Ramos (cell line): ENCODE data around the gene GOLGA8B.
"Not testable (repeated sequence)": the region's sequence is repeated elsewhere in the genome, so short reads cannot be mapped to it uniquely, and the experiment has no call there.

Source experiments
- in situ Hi-C: fragments of 300-500 bp; cut with MboI; formaldehyde crosslinking; loops from one replicate; pipeline ENCODE4 v1.14.3; 2022; ENCODE audit warnings: low sequenced_read_pairs; ENCODE audit not compliant: unreplicated experiment

Gene GOLGA8B

DNA sequence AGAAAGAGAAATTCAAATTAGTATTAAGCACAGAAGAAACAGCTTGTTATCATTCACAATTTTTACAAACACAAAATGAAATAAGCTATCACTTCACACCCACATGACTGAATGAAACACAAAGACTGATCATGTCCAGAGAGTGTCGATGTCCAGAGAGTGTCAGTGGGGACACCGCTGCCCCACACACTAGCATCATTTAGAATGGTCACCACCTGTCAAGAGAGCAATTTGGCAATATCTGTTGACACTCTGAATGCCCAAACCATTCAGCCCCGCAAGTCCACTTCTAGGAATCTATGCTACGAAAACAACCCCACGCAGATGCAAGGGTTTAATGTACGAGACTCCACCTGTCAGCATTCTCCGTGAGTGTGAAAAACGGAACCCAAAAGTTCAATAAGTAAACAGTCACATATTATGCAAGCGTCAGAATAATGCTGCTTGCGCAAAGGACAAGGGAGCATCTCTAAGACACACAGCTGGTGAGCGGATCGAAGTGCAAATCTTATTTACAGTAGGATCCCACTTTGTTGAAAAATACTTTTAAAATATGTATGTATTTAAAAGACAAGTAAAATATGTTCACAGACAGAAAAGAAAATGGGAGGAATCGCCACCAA, 11.3 kb downstream of the GOLGA8B start:
- in situ Hi-C loops, result not testable (repeated sequence)

DNA sequence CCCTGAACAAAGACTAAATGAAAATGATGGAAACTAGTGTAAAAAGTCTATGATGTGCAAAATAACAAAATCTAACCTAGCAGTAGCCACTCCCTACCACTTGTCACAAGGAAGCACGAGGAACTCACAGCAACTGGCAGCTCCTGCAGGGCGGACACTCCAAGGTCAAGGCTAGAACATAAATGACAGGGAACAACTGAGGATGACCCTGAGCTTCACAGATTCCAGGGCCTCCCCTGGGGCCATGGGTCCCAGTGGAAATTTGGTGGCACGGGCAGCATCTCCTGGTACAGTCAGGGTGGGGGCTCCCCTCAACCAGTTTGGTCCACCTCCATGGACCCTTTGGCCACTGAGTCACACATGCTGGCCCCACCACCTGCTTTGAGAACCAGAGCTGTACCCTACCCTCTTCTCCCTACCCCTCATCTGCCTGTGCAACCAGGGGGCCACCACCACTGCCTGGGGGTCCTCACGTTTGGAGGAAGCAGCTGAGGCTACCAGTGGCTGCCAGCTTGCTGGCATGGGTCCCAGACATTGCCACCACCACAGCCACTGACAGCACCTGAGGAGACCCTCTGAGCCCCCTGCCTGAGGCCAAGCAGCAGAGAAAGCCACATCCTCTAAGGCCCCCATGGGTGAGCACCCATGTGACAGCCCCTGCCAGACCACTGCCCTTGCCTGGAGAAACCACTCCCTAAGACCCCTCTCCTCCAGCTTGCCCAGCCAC, 13.6 kb downstream of the GOLGA8B start:
- in situ Hi-C loops, result not testable (repeated sequence)

DNA sequence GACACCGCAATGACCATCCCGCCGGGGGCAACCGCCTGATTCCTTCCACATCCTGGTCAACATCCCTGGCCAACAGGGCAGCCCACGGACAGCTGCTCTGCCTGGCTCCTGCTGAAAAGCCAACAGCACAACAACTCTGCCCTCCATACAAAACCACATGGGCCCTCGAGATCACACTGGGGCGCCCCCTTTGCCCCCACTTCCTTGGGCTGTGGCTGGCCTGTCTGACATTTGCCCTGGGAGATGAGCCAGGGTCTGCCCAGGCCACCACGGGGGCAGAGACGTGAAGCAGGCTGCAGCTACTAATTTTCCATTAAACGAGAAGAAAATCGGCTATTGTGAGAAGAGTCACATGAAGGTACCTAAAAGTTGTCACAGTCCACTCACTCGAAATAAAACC, 16.3 kb downstream of the GOLGA8B start:
- in situ Hi-C loops, result not testable (repeated sequence)

DNA sequence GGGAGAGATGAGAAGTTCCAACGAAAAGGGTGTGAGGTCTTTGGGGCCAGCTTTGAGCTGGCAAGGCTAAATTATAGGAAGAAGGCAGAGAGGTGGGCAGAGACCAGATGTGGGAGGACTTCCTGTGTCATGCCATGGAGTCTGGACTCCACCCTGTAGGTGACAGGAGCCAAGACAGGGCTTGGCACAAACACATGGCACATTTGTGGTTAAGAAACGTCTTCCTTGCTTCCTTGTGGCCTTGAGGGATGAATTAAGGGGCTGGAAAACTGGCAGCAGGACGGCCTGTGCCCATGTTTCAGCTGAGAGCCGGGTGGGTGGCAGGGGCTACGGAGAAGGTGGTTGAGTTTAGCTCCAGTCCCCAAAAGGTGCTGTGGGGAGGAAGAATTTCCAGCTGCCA, 18.7 kb downstream of the GOLGA8B start:
- in situ Hi-C loops, result not testable (repeated sequence)

DNA sequence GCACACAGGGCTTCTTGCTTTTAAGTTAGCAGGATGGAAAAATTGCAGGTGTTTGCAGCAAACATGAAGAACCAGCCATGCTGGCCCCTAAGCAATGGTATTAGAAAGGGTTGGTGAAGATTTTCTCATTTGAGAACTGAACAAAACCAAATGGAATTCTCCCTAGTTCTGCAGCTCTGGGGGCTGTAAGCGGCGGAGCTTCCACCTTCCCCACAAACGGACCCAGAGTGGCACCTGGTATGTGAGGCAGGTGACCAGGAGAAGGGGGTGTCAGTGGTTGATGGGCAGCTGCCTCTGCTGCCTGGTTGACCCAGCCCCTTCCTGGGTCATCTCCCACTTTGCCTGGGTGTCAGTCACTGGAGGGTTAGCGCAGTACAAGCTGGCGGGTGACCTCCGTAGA, 22.6 kb downstream of the GOLGA8B start:
- in situ Hi-C loops, result not testable (repeated sequence)

DNA sequence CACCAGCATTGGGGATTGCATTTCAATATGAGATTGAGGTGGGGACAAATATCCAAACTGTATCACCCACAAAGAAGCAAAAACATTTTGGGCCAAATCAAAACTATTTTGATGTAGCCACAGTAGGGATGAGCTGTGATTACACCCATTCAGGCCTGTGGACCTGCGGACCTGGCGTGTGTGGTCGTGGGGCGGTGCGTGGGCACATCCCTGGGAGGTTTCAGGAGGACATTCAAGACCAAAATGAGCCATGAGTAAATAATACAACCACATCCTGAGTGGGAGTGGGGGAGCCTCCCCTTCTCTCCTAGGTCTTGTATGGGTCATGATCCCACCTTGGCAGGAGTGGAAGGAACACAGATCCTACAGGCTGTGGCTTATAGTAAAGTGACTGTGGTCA, 23.7 kb downstream of the GOLGA8B start:
- in situ Hi-C loops, result not testable (repeated sequence)

DNA sequence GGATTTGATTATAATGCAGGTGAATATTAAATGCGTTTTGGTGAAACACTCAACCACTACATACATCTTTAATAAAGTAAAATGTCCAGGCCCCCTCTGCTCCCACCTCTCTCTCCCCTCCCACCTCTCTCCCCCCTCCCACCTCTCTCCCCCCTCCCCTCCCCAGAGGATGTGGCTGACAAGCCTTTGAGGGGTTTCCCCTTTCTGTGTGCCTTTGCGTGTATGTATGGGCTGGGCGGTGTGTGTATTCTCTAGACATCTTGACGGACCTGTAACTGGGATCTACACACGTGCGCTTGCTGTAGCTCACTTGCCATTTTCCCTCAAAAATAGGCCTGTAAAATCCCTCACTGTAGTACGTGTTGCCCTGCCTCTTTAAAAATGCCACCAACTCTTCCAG, 28.3 kb downstream of the GOLGA8B start:
- in situ Hi-C loops, result not testable (repeated sequence)

DNA sequence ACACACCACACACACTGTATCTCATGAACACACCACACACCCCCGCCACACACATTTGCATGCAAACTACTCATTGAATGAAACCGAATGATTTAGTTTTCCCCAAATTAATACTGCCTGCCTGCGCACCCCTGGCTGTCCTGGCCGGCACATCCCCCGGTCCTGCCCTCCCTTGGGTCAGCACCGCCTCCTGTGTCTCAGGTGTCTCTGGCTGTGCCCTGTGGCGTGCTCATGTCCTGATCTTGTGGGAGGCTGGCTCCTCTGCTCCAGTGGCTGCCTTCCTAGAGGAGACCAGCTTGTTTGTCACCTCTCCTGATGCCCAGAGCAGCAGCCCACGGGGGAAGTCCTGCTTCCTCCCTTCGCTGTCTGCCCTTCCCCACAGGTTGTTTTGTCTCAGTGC, 28.7 kb downstream of the GOLGA8B start:
- in situ Hi-C loops, result not testable (repeated sequence)

DNA sequence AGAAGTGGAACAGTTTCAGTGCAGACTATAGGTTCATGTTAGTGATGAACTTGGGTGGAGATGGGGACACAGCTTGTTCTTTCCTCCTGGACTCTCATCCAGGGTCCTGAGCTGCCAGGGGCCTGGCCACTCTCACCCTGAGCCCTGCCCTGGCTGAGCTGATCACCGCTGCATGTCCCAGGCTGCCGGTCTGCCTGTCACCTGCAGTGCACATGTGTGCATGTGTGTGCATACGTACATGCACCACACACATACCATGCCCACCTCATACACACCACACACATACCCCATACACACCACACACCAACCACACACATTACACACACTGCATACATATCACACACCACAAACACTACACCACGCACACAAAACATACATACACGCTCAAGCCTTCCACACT, 29.3 kb downstream of the GOLGA8B start:
- in situ Hi-C loops, result not testable (repeated sequence)

DNA sequence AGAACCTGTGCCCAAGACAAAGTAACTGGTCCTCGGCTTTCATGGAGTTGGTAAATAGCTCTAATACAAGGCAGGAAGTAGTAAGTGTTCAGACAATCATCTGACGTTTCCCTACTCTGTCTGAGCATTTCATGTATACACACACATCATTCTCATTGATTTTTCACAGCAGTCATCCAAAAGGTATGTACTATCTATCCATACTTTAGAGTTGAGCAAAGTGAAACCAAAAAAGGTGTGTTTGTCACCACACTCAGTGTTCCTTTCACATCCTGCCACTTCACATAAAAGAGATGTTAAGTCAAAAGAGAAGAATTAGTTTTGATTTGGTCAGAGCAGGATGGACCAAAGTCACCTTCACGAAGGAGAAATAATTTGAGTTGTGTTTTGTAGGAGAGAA, 33.3 kb downstream of the GOLGA8B start:
- in situ Hi-C loops, result not testable (repeated sequence)

DNA sequence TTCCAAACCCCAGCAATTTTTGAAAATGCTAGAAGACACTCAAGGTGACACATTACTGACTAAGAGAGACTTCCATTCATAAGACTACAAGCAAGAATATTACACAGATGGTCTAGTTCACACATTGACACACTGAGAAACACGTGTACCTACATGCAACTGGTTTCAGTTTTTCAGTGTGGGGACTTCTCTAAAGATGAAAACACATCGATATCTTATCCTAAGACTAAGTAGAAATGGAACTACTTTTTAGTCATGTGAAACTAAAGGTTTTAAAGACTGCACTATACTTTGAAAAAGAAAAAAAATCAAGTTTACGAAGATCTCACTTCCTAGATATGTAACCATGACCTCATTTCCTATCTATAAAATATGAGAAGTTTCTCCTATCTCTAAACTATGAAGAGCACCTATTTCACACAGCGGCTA, 34.1 kb downstream of the GOLGA8B start:
- in situ Hi-C loops, result not testable (repeated sequence)

DNA sequence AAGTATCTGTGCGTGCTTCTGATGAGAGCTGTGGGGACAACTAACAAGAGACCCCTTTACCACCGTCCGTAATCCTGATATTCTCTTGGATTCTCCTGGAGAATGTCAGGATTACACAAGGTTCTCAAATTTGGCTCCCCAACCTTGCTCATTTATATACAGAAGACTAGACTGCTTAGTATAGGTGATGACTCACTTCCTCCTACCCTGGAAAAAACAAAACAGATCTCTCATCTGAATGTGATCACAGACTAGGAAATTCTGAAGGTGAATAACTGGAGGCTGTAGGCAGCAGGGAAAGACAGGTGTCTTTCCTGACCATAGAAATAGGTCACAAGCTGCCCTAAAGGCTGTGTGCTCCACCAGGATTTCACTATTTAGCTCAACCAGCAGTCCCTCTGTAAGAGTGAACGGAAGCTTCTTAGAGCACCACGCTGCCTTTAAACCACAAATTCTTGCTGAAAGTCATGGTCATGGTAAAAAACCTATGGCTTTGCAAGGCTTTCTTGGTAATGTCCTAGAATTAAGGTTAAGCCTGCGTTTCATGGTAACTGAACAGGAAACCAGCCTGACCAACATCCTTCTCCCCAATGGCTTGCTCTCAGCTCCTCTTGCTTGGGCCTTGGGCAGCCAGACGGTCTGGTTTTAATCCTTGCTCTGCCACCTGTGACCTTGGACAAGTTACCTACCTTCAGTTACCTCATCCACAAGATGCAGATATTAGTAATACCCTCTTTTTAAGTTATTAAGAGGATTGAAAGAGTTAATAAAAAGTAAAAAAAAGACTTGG, 39.4 kb downstream of the GOLGA8B start:
- in situ Hi-C loops, result not testable (repeated sequence)

DNA sequence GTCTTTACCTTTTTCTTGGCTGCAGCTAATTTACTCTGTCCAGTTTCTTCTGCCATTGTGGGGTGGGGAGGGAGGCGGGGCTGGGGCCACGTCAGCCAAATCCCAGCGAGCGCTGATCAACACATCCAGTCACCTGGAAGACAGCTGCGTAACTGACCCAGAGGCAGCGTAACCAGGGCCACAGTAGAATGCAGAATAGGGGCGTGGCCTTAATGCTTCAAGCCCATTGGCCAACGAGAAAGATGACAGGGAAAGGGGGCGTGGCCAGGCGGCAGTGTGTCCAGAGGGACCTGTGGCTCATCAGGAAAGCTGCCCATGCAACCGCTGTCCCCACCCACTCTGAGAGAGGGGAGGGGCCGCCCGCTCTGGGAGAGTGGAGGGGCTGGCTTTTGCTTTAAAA, 47.6 kb downstream of the GOLGA8B start:
- in situ Hi-C loops, result not testable (repeated sequence)
